GM18873 (cell line): ENCODE data around the gene CIBAR2.

Experiments
- ATAC-seq: cut with Tn5 transposase; IDR thresholded peaks from one replicate; pipeline ENCODE4 v1.9.1; 2021; ENCODE audit warnings: mild to moderate bottlenecking, moderate library complexity, moderate number of reproducible peaks; ENCODE audit not compliant: unreplicated experiment, low FRiP score

The CIBAR2 gene

GRCh38 chr16:85145188-85145587 lies 32.9 kb upstream of the CIBAR2 start:
- no peak for ATAC-seq

GRCh38 chr16:85144026-85144915 lies 32.0 kb upstream of the CIBAR2 start:
- ATAC-seq: no peak

GRCh38 chr16:85142771-85143211 lies 30.5 kb upstream of the CIBAR2 start:
- no peak for ATAC-seq

GRCh38 chr16:85142129-85142513 lies 29.8 kb upstream of the CIBAR2 start:
- ATAC-seq: no peak

GRCh38 chr16:85141491-85142128 lies 29.3 kb upstream of the CIBAR2 start:
- ATAC-seq: no peak

- no peak for ATAC-seq
Measured at GRCh38 chr16:85140455-85141012, 28.3 kb upstream of the CIBAR2 start.

- ATAC-seq: no peak
Measured at GRCh38 chr16:85139881-85140339, 27.6 kb upstream of the CIBAR2 start.

- no peak for ATAC-seq
Measured at GRCh38 chr16:85138825-85139627, 26.8 kb upstream of the CIBAR2 start.

- no peak for ATAC-seq
Measured at GRCh38 chr16:85138073-85138824, 26.0 kb upstream of the CIBAR2 start.

- no peak for ATAC-seq
Measured at GRCh38 chr16:85137323-85138072, 25.2 kb upstream of the CIBAR2 start.

GRCh38 chr16:85136702-85137322 lies 24.5 kb upstream of the CIBAR2 start:
- ATAC-seq: no peak

- ATAC-seq: no peak
Measured at GRCh38 chr16:85136213-85136701, 24.0 kb upstream of the CIBAR2 start.

- no peak for ATAC-seq
Measured at GRCh38 chr16:85134789-85135142, 22.5 kb upstream of the CIBAR2 start.

- ATAC-seq: no peak
Measured at GRCh38 chr16:85134076-85134788, 22.0 kb upstream of the CIBAR2 start.

- no peak for ATAC-seq
Measured at GRCh38 chr16:85133290-85133599, 21.0 kb upstream of the CIBAR2 start.

- no peak for ATAC-seq
Measured at GRCh38 chr16:85132456-85133289, 20.4 kb upstream of the CIBAR2 start.

GRCh38 chr16:85130705-85131028 lies 18.4 kb upstream of the CIBAR2 start:
- no peak for ATAC-seq
